Dermis microvascular lymphatic vessel endothelial cell (primary cell): Measurements from ENCODE around the gene AUTS2. TPM values are rescaled to one million over a fixed set of nuclear protein-coding genes. Genes with fewer than 3 reads are reported as not detected.

Experiments used
- DNase-seq, 2 donors: peaks; one replicate each; pipeline versions ENCODE4 v3.0.0 to v3.0.0-alpha.2; 2010; ENCODE audit warnings: low read depth in 2 of 2
- total RNA-seq: library from RNA; depleted of rRNA; stranded (reverse); fragments of >200 nt; gene quantifications from 2 replicates; pipeline ENCODE4 v1.2.1, GENCODE V29; 2014

Gene AUTS2
- total RNA-seq, 1 donor from 2014 or later = 0.51 TPM

- DNase-seq = no peak
Observed at GRCh38 chr7:70288781-70289456, 690.6 kb downstream of the AUTS2 start.

- DNase-seq = no peak
Observed at GRCh38 chr7:70292716-70293115, 694.4 kb downstream of the AUTS2 start.

GRCh38 chr7:70294211-70294911 is 696.1 kb downstream of the AUTS2 start:
- DNase-seq = no peak

GRCh38 chr7:70298780-70299471 is 700.7 kb downstream of the AUTS2 start:
- DNase-seq = no peak

- no peak for DNase-seq
Observed at GRCh38 chr7:70299472-70299807, 701.2 kb downstream of the AUTS2 start.

GRCh38 chr7:70301673-70302185 is 703.5 kb downstream of the AUTS2 start:
- DNase-seq = no peak

GRCh38 chr7:70303309-70303708 is 705.0 kb downstream of the AUTS2 start:
- DNase-seq = no peak

GRCh38 chr7:70303780-70304179 is 705.5 kb downstream of the AUTS2 start:
- no peak for DNase-seq

GRCh38 chr7:70306173-70306572 is 707.9 kb downstream of the AUTS2 start:
- no peak for DNase-seq

GRCh38 chr7:70307544-70308106 is 709.4 kb downstream of the AUTS2 start:
- DNase-seq = no peak

GRCh38 chr7:70312336-70312735 is 714.1 kb downstream of the AUTS2 start:
- DNase-seq = no peak

- DNase-seq = no peak
Observed at GRCh38 chr7:70313271-70313670, 715.0 kb downstream of the AUTS2 start.

- no peak for DNase-seq
Observed at GRCh38 chr7:70313687-70314086, 715.4 kb downstream of the AUTS2 start.

GRCh38 chr7:70314221-70314620 is 715.9 kb downstream of the AUTS2 start:
- DNase-seq = no peak

GRCh38 chr7:70316745-70317144 is 718.5 kb downstream of the AUTS2 start:
- no peak for DNase-seq

- DNase-seq = no peak
Observed at GRCh38 chr7:70317356-70317755, 719.1 kb downstream of the AUTS2 start.

- DNase-seq = no peak
Observed at GRCh38 chr7:70318511-70318910, 720.2 kb downstream of the AUTS2 start.

GRCh38 chr7:70319057-70319456 is 720.8 kb downstream of the AUTS2 start:
- DNase-seq = no peak

GRCh38 chr7:70321016-70321590 is 722.8 kb downstream of the AUTS2 start:
- DNase-seq = no peak

- no peak for DNase-seq
Observed at GRCh38 chr7:70322856-70323255, 724.6 kb downstream of the AUTS2 start.

GRCh38 chr7:70325509-70326101 is 727.3 kb downstream of the AUTS2 start:
- DNase-seq = no peak
